DMS153 (cell line): Measurements from ENCODE around the gene PNPLA7.
"Not testable (repeated sequence)": the region's sequence is repeated elsewhere in the genome, so short reads cannot be mapped to it uniquely, and the experiment has no call there.

Experiments used
- DNase-seq: peaks from one replicate; lab custom pipeline; 2025; lab: John Stamatoyannopoulos, UW

Gene PNPLA7

DNA sequence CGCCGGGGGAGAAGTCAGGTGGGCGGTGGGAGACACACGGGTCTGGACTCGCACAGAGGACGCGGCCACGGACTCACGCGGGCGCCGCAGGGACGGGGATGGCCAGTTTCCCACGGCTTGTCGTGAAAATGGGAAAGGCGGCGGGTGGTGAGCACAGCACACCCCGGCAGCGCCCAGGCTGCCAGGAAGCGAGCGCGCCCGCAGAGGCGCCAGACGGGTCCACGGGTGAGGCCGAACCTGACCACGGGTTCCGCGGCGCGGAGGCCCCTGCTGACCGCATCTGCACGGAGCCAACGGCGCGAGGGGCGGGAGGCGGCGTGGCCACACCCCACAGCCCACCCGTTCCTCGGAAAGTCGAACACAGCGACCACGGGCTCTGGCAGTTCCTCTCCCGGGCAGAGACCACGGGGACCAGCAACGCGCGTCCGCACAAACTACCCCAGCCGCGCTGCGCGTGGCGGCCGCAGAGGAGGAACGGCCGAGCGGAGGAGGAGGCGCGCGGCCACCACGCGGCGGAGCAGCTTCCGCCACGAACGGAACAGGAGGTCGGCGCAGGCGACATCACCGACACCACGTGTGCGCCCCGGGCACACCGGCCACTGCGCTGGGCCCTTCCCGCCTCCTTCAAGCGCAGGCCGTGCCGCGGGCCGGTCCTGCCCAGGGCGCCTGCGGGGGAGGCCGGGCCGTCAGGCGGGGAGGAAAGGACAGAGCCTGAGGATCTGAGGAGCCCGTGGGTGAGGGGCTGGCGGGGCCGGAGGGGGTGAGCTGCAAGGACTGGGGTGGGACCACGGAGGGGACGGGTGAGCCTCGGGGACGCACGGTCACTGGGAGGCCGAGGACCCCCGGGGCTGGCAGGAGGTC, 132.8 kb downstream of the PNPLA7 start:
- DNase-seq = no peak

DNA sequence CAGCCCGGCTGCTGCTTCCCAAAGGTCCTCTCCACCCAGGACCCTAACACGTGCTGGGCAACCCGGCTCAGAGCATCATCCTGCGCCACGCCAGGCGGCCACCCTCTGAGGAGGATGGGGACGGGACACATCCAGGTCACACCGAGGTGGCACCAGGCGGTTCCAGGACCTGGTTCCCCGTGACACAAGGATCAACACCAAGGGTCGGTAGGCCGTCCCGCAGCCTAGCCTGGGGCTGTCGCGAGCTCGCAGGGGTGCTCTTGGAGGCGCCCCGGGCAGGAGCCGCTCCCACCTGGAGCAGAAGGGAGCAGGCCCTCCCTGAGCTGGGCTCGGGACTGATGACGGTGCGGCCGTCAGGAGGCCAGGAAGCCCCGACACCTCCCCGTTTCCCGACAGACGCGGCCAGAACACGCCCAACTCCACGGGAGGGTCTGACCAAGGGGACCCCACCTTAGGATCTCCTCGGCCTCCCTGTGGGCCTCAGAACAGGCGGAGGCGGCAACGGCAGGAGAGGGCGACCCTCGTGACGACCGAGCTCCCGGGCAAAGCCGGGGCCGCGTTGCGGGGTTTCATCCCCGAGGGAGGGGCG, 133.5 kb downstream of the PNPLA7 start:
- no peak for DNase-seq

DNA sequence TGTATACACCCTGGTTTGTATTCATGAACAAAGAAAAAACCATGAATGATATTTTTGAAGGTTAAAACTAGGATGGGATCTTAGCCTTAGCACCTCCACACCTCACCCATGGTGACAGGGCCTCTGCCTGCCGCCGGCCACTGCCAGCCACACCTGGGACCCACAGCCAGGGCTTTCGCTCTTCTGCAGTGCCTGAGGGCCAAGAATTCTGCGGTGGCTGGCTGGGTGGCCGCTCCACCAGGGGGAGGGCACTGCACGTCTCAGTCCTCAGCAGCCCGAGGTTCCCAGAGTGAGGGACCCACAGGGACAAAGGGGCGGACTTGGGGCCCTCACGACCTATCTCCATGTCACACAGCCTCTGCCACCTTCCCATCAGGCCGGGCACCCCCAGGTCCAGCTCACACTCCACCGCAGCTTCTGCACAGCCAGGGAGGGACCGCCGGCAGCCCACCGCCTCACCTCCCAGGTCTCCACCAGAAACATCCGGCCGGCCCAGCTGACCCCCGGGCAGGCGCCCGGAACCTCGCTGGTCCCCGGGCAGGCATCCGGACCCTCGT, 134.1 kb downstream of the PNPLA7 start:
- DNase-seq = no peak

DNA sequence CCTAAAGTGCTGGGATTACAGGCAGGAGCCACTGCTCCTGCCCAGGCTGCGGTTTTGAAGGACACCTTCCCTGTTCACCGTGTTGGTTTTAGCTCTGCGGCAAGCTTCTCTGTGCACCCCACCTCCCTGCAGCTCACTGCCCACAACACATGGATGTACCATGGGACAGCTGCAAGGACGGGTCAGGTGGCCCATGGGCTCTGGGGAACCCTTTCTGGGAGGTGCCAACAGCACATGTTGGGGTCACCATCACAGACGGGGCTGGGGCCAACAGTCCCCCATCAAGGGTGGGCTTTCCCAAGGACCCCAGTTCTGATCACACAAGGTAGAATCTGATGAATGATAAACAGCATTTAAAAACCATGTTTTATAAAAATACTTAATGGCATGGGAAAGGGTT, 134.8 kb downstream of the PNPLA7 start:
- DNase-seq = no peak

DNA sequence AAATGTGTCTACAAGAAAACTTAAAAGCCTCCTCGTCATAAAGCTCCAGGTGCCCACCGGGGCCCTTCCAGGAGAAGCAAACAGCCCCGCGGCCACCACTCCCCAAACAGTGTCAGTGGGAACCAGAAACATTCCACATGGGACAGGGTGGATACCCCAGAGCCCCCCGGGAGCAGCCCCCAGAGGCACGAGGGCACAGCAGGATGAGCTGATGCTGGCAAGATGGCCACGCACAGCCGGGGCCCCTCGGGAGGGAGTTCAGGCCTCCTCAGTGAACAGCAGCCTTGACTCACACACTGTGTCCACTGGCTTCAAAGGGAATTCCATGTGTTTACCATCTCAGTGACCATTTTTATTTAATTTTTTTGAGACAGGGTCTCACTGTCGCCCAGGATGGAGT, 137.8 kb downstream of the PNPLA7 start:
- DNase-seq = no peak

DNA sequence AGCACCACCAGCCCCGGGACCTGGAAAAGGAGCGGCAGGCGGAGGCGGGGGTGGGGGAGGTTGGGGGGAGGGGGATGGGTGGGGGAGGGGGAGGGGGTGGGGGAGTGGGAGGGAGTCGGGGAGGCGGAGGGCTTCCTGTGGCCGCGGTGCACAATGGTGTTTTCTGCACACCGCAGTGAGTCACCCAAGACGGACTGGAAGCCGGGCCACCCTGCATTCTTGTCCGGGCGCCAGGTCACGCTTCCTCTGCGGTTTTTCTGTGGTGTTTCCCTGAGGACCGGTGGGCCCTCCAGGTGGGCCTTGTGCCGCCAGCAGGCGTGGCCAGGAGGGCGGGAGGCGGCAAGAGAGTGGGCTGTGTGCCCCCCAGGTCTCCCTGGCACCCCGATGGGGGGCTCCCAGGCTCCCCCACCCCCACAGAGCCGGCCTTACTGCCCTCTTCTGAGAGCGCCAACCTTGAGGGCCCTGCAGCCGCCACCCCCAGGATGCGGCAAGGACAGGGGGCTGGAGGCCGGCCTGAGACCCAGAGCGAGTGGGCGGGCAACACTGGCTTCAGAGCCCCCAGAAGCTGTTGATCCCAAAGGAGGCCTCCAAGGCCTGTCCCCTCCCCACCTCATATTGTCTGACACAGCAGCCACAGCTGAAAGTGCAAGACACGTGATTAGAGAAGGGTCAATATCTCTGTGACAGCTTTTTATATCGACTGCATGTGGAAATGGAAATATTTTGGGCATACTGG, 138.4 kb downstream of the PNPLA7 start:
- no peak for DNase-seq

DNA sequence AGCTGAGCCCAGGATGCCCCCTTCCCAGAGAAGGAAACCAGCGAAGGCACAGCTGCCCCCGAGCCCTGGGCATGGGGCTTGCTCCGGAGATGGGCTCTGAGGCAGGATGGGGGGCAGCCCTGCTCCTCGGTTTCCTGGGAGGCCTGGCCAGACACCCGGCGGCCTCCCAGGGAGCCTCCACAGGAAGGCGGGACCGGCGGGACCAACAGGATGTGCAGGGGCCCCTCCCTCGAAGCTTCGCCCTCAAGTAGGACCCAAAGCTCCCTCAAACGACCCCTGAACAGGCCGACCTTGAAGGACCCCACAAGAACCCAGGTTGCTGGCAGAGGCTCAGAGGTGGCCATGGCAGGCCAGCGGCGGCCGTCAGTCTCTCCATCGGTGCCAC, 138.9 kb downstream of the PNPLA7 start:
- no peak for DNase-seq

DNA sequence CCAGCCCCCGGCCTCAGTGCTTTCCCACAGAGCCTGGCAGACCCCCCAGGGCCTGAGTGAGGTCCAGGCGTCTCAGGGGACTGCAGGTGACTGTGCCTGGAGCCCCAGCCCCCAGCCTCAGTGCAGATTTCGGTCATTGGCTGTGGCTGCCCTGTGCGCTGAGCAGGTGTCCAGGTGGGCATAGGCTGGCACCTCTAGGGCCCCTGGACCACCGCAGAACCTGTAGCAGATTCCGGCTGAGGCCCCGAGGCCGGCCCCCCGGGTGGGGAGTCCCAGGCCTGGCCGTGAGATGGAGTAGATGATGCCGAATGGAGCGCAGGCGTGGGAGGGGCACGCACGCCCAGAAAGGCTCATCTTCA, 139.3 kb downstream of the PNPLA7 start:
- no peak for DNase-seq

DNA sequence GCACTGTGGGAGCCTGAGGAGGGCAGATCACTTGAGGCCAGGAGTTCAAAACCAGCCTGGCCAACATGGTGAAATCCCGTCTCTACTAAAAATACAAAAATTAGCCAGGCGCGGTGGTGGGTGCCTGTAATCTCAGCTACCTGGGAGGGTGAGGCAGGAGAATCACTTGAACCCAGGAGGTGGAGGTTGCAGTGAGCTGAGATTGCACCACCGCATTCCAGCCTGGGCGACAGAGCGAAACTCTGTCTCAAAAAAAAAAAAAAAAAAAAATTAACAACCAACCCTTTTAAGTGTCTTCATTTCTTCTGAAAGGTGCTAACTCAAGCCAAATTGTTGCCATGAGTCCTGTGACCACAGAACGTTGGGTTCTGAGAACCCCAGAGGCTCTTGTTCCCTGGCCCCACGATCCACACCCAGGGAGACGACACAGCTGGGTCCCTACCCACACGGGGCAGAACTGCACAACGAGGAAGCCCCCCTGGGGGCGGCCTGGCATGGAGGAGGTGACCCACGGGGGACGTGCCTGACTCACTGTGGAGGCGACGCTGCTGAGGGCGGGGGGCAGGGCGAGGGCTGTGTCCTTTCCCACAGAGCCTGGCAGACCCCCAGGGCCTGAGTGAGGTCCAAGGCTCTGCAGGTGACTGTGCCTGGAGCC, 139.8 kb downstream of the PNPLA7 start:
- not testable (repeated sequence) for DNase-seq
